Measurements from ENCODE around the gene BMPR1A. TPM values are rescaled to one million over a fixed set of nuclear protein-coding genes. Genes with fewer than 3 reads are reported as not detected.

BMPR1A gene
- total and polyA plus RNA-seq, 2 of the 13 experiments (the other 11 are each of a cell fraction or from before 2014, with no cell fraction given), result 17.8 to 44.2 TPM

DNA sequence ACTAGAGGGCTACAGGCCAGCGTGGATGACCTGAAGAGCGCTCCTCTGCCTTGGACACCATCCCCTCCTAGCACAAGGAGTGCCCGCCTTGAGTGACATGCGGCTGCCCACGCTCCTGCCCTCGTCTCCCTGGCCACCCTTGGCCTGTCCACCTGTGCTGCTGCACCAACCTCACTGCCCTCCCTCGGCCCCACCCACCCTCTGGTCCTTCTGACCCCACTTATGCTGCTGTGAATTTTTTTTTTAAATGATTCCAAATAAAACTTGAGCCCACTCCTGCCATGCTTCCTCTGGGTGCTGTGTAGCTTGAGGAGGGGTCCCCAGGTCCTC is 206.5 kb downstream of the BMPR1A start:
- ATAC-seq (no peak), FAIRE-seq (no peak), DNase-seq (ENCODE audit: low spot score) (no peak)
- Histone ChIP-seq H3K79me2 (ENCODE audit: insufficient read depth, low read length) (no peaks in the 10 kb centered on the region), H3K4me3 (replicated peaks in 1 of 3; ENCODE audit: insufficient read depth in 1 of 3, low read depth in 2 of 3, low read length in 3 of 3) (no peak overlapping the region), H3K9me3 (ENCODE audit: low read length) (no peaks in the 10 kb centered on the region), H3K4me1 (ENCODE audit: insufficient read depth, low read length) (peaks cover 59% of the 10 kb centered on the region), H3K27me3 (ENCODE audit: control insufficient read depth in 1 of 2, insufficient read depth in 2 of 2, low read length in 2 of 2) (peaks cover 6 to 57% of the 10 kb centered on the region in 2 experiments; a peak in 4 of 5 replicates), H3K4me2 (ENCODE audit: low read depth, low read length) (no peak overlapping the region), H3K27ac (ENCODE audit: extremely low read length, insufficient read depth, low read length) (no peak overlapping the region), H3K36me3 (replicated peaks in 1 of 2; ENCODE audit: control insufficient read depth in 1 of 2, insufficient read depth in 2 of 2, low read length in 2 of 2) (no peaks in the 10 kb centered on the region), H2AFZ (ENCODE audit: low read length) (no peak overlapping the region), H3K9ac (ENCODE audit: insufficient read depth, low read depth, low read length) (no peak overlapping the region), H4K20me1 (ENCODE audit: insufficient read depth, low read length) (no peaks in the 10 kb centered on the region)
- 38% methylated on average over 5 of the region's 7 CpGs for WGBS (ENCODE audit: low lambda C conversion rate)
- no TSS peak for BruUV-seq (replicated peaks)
- TF ChIP-seq, protein P1, sequence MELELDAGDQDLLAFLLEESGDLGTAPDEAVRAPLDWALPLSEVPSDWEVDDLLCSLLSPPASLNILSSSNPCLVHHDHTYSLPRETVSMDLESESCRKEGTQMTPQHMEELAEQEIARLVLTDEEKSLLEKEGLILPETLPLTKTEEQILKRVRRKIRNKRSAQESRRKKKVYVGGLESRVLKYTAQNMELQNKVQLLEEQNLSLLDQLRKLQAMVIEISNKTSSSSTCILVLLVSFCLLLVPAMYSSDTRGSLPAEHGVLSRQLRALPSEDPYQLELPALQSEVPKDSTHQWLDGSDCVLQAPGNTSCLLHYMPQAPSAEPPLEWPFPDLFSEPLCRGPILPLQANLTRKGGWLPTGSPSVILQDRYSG (CRISPR knock-in tag; IDR thresholded peaks at IDR 0.05), result no peak
- TF ChIP-seq SOX13 (IDR thresholded peaks at IDR 0.05), result no peak
- no peak for TF ChIP-seq SOX13 (CRISPR knock-in tag; conservative IDR thresholded peaks at IDR 0.05 in 1 of 2, IDR thresholded peaks at IDR 0.05 in 1 of 2)
- TF ChIP-seq CCDC6 (CRISPR knock-in tag; IDR thresholded peaks at IDR 0.05), result no peak
- TF ChIP-seq SOX6 (IDR thresholded peaks at IDR 0.05), result no peak
- no peak for TF ChIP-seq SOX6 (CRISPR knock-in tag; IDR thresholded peaks at IDR 0.05)
- no peak for TF ChIP-seq HNRNPL (IDR thresholded peaks at IDR 0.05; ENCODE audit: low read depth, low read length)
- no peak for TF ChIP-seq ATF7 (IDR thresholded peaks at IDR 0.05)
- TF ChIP-seq ATF7 (CRISPR knock-in tag; IDR thresholded peaks at IDR 0.05), result no peak
- TF ChIP-seq, protein P2, sequence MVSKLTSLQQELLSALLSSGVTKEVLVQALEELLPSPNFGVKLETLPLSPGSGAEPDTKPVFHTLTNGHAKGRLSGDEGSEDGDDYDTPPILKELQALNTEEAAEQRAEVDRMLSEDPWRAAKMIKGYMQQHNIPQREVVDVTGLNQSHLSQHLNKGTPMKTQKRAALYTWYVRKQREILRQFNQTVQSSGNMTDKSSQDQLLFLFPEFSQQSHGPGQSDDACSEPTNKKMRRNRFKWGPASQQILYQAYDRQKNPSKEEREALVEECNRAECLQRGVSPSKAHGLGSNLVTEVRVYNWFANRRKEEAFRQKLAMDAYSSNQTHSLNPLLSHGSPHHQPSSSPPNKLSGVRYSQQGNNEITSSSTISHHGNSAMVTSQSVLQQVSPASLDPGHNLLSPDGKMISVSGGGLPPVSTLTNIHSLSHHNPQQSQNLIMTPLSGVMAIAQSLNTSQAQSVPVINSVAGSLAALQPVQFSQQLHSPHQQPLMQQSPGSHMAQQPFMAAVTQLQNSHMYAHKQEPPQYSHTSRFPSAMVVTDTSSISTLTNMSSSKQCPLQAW (CRISPR knock-in tag; IDR thresholded peaks at IDR 0.05), result no peak
- no peak for TF ChIP-seq ZNF619 (CRISPR knock-in tag; IDR thresholded peaks at IDR 0.05)
- TF ChIP-seq, protein P3, sequence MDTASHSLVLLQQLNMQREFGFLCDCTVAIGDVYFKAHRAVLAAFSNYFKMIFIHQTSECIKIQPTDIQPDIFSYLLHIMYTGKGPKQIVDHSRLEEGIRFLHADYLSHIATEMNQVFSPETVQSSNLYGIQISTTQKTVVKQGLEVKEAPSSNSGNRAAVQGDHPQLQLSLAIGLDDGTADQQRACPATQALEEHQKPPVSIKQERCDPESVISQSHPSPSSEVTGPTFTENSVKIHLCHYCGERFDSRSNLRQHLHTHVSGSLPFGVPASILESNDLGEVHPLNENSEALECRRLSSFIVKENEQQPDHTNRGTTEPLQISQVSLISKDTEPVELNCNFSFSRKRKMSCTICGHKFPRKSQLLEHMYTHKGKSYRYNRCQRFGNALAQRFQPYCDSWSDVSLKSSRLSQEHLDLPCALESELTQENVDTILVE (CRISPR knock-in tag; IDR thresholded peaks at IDR 0.05), result no peak
- TF ChIP-seq, protein P4, sequence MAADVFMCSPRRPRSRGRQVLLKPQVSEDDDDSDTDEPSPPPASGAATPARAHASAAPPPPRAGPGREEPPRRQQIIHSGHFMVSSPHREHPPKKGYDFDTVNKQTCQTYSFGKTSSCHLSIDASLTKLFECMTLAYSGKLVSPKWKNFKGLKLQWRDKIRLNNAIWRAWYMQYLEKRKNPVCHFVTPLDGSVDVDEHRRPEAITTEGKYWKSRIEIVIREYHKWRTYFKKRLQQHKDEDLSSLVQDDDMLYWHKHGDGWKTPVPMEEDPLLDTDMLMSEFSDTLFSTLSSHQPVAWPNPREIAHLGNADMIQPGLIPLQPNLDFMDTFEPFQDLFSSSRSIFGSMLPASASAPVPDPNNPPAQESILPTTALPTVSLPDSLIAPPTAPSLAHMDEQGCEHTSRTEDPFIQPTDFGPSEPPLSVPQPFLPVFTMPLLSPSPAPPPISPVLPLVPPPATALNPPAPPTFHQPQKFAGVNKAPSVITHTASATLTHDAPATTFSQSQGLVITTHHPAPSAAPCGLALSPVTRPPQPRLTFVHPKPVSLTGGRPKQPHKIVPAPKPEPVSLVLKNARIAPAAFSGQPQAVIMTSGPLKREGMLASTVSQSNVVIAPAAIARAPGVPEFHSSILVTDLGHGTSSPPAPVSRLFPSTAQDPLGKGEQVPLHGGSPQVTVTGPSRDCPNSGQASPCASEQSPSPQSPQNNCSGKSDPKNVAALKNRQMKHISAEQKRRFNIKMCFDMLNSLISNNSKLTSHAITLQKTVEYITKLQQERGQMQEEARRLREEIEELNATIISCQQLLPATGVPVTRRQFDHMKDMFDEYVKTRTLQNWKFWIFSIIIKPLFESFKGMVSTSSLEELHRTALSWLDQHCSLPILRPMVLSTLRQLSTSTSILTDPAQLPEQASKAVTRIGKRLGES (CRISPR knock-in tag; IDR thresholded peaks at IDR 0.05; ENCODE audit: borderline replicate concordance), result no peak
- TF ChIP-seq, protein P5, sequence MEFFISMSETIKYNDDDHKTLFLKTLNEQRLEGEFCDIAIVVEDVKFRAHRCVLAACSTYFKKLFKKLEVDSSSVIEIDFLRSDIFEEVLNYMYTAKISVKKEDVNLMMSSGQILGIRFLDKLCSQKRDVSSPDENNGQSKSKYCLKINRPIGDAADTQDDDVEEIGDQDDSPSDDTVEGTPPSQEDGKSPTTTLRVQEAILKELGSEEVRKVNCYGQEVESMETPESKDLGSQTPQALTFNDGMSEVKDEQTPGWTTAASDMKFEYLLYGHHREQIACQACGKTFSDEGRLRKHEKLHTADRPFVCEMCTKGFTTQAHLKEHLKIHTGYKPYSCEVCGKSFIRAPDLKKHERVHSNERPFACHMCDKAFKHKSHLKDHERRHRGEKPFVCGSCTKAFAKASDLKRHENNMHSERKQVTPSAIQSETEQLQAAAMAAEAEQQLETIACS (CRISPR knock-in tag; IDR thresholded peaks at IDR 0.05), result no peak
- ChIA-PET POLR2A (no interaction called here), CTCF (ENCODE audit: low intra/inter-chr PET ratio, low total read pairs) (no interaction called here)
- intact Hi-C loops (cut with micrococcal nuclease; ENCODE audit: unreplicated experiment) (no loop called here), in situ Hi-C loops (cut with HindIII; ENCODE audit: extremely low pct_ligation_motif_present, low pct_unique_long_range_greater_than_20kb) (no loop called here)

Data from HepG2 (cell line).